ENCODE results near the gene MRPL48. TPM values are rescaled to one million over a fixed set of nuclear protein-coding genes. Genes with fewer than 3 reads are reported as not detected.

The MRPL48 gene
- polyA plus RNA-seq, 2 of the 4 experiments (the other 2 are of a cell fraction) = 57.2 to 103 TPM

DNA sequence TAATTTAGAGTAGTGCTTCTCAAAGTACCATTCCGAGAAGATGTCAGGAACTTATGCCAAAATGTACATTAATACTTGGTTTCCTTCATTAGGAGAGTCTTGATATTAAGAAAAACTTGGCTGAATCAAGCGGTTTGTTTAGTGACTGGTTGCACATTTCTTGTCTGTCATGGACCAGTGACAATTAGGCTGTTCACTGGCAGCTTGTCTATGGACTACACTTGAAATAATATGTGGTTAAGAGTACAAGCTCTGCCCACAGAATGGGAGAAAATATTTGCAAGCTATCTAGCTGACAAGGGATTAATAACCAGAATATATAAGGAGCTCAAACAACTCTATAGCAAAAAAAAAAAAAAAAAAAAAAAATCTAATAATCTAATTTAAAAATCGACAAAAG is 64.4 kb downstream of the MRPL48 start (continued):
- TF ChIP-seq EHF (CRISPR knock-in tag; IDR thresholded peaks at IDR 0.05) (no peak), ZC3H11A (IDR thresholded peaks at IDR 0.05) (no peak)

- H3K27ac ChIP-seq = no peak overlapping the region
These were observed 67.0 kb downstream of the MRPL48 start for GRCh38 chr11:73854680-73855079.

DNA sequence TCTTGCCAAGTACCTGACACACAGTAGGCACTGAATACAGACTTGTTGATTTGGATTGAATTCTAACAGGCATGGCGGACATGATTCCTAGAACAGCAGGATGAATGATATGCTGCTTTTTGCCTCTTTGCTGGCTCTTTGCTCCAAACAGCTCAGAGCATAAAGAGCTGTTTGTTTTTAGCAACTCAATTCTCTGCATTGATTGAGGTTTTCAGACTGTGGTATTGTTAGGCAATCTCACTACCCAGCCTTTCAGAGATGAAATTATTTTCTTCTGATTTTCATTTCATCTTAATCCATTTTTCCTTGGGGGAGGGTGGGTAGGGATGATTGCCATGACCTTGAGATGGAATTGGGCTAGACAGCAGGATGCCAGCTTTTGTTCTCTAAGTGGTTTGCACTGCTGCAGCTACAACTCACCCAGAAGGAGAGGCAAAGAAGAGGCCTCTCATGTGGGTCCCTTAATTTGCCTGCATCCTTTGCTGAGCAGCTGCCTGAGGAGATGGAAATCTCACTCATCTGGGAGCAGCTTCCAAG is 68.4 kb downstream of the MRPL48 start:
- no peak overlapping the region for H3K4me3 ChIP-seq
- FAIRE-seq (no peak), ATAC-seq (no peak), DNase-seq (ENCODE audit: low read depth in 1 of 2, low spot score in 1 of 2) (no peak)
- H3K9me3 ChIP-seq = no peaks in the 10 kb centered on the region
- CTCF ChIA-PET = interaction anchor here (1.4 to 1.5 kb wide), 2 partner anchors 17 to 75 kb away, joined by 3 read pairs; no protein-coding TSS in a partner anchor
- no peak for TF ChIP-seq EHMT2 (IDR thresholded peaks at IDR 0.05; ENCODE audit: low read depth)
- no peak for TF ChIP-seq MAZ (IDR thresholded peaks at IDR 0.05; ENCODE audit: borderline replicate concordance, low read depth, low read length)
- no peak for TF ChIP-seq CHD2 (IDR thresholded peaks at IDR 0.05; ENCODE audit: low read length, partially characterized antibody)
- no peak for TF ChIP-seq RNF2 (IDR thresholded peaks at IDR 0.05; ENCODE audit: borderline replicate concordance, low read depth)
- no peak for TF ChIP-seq POLR2AphosphoS2 (conservative IDR thresholded peaks at IDR 0.05; ENCODE audit: low read length)
- TF ChIP-seq CEBPB (IDR thresholded peaks at IDR 0.05) = no peak
- TF ChIP-seq, protein P1, sequence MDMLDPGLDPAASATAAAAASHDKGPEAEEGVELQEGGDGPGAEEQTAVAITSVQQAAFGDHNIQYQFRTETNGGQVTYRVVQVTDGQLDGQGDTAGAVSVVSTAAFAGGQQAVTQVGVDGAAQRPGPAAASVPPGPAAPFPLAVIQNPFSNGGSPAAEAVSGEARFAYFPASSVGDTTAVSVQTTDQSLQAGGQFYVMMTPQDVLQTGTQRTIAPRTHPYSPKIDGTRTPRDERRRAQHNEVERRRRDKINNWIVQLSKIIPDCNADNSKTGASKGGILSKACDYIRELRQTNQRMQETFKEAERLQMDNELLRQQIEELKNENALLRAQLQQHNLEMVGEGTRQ (IDR thresholded peaks at IDR 0.05) = no peak
- no peak for TF ChIP-seq RFX5 (IDR thresholded peaks at IDR 0.05)
- no peak for TF ChIP-seq NR3C1 (IDR thresholded peaks at IDR 0.05)
- no peak for TF ChIP-seq EHF (CRISPR knock-in tag; IDR thresholded peaks at IDR 0.05)
- TF ChIP-seq, protein P2, sequence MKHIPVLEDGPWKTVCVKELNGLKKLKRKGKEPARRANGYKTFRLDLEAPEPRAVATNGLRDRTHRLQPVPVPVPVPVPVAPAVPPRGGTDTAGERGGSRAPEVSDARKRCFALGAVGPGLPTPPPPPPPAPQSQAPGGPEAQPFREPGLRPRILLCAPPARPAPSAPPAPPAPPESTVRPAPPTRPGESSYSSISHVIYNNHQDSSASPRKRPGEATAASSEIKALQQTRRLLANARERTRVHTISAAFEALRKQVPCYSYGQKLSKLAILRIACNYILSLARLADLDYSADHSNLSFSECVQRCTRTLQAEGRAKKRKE (CRISPR knock-in tag; IDR thresholded peaks at IDR 0.05; ENCODE audit: low read depth) = no peak
- no peak for TF ChIP-seq SMC3 (IDR thresholded peaks at IDR 0.05)
- no peak for TF ChIP-seq FOSL2 (IDR thresholded peaks at IDR 0.05)
- TF ChIP-seq FOSL2 (CRISPR knock-in tag; IDR thresholded peaks at IDR 0.05) = no peak
- no peak for TF ChIP-seq NPAS2 (CRISPR knock-in tag; IDR thresholded peaks at IDR 0.05; ENCODE audit: borderline replicate concordance)
- no peak for TF ChIP-seq POLR2A (IDR thresholded peaks at IDR 0.05; ENCODE audit: low read length)
- TF ChIP-seq, protein P3, sequence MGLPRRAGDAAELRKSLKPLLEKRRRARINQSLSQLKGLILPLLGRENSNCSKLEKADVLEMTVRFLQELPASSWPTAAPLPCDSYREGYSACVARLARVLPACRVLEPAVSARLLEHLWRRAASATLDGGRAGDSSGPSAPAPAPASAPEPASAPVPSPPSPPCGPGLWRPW (IDR thresholded peaks at IDR 0.05) = no peak
- no peak for TF ChIP-seq FOXS1 (CRISPR knock-in tag; IDR thresholded peaks at IDR 0.05)
- TF ChIP-seq, protein P4, sequence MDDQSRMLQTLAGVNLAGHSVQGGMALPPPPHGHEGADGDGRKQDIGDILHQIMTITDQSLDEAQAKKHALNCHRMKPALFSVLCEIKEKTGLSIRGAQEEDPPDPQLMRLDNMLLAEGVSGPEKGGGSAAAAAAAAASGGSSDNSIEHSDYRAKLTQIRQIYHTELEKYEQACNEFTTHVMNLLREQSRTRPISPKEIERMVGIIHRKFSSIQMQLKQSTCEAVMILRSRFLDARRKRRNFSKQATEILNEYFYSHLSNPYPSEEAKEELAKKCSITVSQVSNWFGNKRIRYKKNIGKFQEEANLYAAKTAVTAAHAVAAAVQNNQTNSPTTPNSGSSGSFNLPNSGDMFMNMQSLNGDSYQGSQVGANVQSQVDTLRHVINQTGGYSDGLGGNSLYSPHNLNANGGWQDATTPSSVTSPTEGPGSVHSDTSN (IDR thresholded peaks at IDR 0.05) = no peak
- H3K4me2 ChIP-seq = no peak overlapping the region
- no peaks in the 10 kb centered on the region for H3K4me1 ChIP-seq
- no peak overlapping the region for H3K27ac ChIP-seq
- POLR2A ChIA-PET = interaction anchor here (0.9 kb wide), 1 partner anchor 11 kb away, joined by 3 read pairs; no protein-coding TSS in a partner anchor
- 100% methylated on average over 1 of the region's 1 CpG for WGBS (ENCODE audit: missing lambda C conversion rate)

More at GRCh38 chr11:73854680-73855079, 67.0 kb downstream of the MRPL48 start:
- FAIRE-seq (no peak), DNase-seq (ENCODE audit: low read depth in 1 of 2, low spot score in 1 of 2) (no peak), ATAC-seq (no peak)
- no peaks in the 10 kb centered on the region for H3K9me3 ChIP-seq
- 93% methylated on average over 1 of the region's 1 CpG for WGBS (ENCODE audit: missing lambda C conversion rate)
- POLR2A ChIA-PET = interaction anchor here (1.2 kb wide), 1 partner anchor 15 kb away, joined by 3 read pairs; no protein-coding TSS in a partner anchor
- CTCF ChIA-PET = interaction anchor here (0.6 to 1.5 kb wide), 2 partner anchors 21 to 77 kb away, joined by 3 read pairs; no protein-coding TSS in a partner anchor
- H3K4me1 ChIP-seq = no peaks in the 10 kb centered on the region
- TF ChIP-seq, protein P3 (IDR thresholded peaks at IDR 0.05) = no peak
- TF ChIP-seq RARB (CRISPR knock-in tag; IDR thresholded peaks at IDR 0.05) (no peak), ZNF302 (CRISPR knock-in tag; IDR thresholded peaks at IDR 0.05) (no peak), KDM1A (IDR thresholded peaks at IDR 0.05; ENCODE audit: low read depth) (no peak), SMC3 (IDR thresholded peaks at IDR 0.05) (no peak), TP53 (CRISPR knock-in tag; IDR thresholded peaks at IDR 0.05) (no peak), CHD4 (IDR thresholded peaks at IDR 0.05; ENCODE audit: borderline replicate concordance) (no peak), HOXB13 (CRISPR knock-in tag; IDR thresholded peaks at IDR 0.05; ENCODE audit: low read depth) (no peak), POLR2A (IDR thresholded peaks at IDR 0.05; ENCODE audit: low read length) (no peak), EP300 (IDR thresholded peaks at IDR 0.05) (no peak)
- TF ChIP-seq, protein P1 (IDR thresholded peaks at IDR 0.05) = no peak
- H3K4me2 ChIP-seq = no peak overlapping the region
- no peak overlapping the region for H3K4me3 ChIP-seq

Data from A549 (cell line).